Kidney epithelial cell (primary cell): ENCODE measurements around the gene FILIP1L. TPM values are rescaled to one million over a fixed set of nuclear protein-coding genes. Genes with fewer than 3 reads are reported as not detected.

Experiments
- DNase-seq: peaks from one replicate; pipeline ENCODE4 v3.0.0-alpha.2; 2010; ENCODE audit warnings: low read depth
- H3K27me3 ChIP-seq: 2 replicates; pipeline ENCODE4 v1.6.0; 2011; ENCODE audit warnings: low read length; ENCODE audit not compliant: control insufficient read depth, insufficient read depth
- H3K36me3 ChIP-seq: 2 replicates; pipeline ENCODE4 v1.5.1; 2011; ENCODE audit warnings: low read length; ENCODE audit not compliant: control insufficient read depth, insufficient read depth
- H3K4me3 ChIP-seq: 2 replicates; pipeline ENCODE4 v1.5.1; 2011; ENCODE audit warnings: low read depth, mild to moderate bottlenecking, control low read depth, low read length
- CTCF ChIP-seq: IDR thresholded peaks from 2 replicates; pipeline ENCODE4 v1.5.1; 2011; ENCODE audit warnings: mild to moderate bottlenecking, moderate library complexity, low read length, control low read depth, inconsistent platforms; ENCODE audit not compliant: insufficient read depth, poor library complexity, severe bottlenecking
- total RNA-seq: library from RNA; depleted of rRNA; stranded (reverse); fragments of >200 nt; gene quantifications from 2 replicates; pipeline ENCODE4 v1.2.3, GENCODE V29; 2015

FILIP1L gene
- total RNA-seq, 1 donor from 2014 or later, result 15.6 TPM

- Histone ChIP-seq H3K27me3 (no peaks in the 10 kb centered on the region), H3K36me3 (no peaks in the 10 kb centered on the region), H3K4me3 (no peak overlapping the region)
- TF ChIP-seq CTCF, result no peak
- no peak for DNase-seq
Measured at GRCh38 chr3:99928771-99929744, 185.2 kb downstream of the FILIP1L start.

GRCh38 chr3:99927671-99928457 is 186.4 kb downstream of the FILIP1L start:
- no peak overlapping the region for H3K4me3 ChIP-seq
- no peaks in the 10 kb centered on the region for H3K36me3 ChIP-seq
- no peak for TF ChIP-seq CTCF
- H3K27me3 ChIP-seq, result no peaks in the 10 kb centered on the region
- DNase-seq, result no peak

- DNase-seq, result no peak
- TF ChIP-seq CTCF, result no peak
- no peaks in the 10 kb centered on the region for H3K36me3 ChIP-seq
- H3K4me3 ChIP-seq, result no peak overlapping the region
- no peaks in the 10 kb centered on the region for H3K27me3 ChIP-seq
Measured at GRCh38 chr3:99925584-99926230, 188.6 kb downstream of the FILIP1L start.

- H3K27me3 ChIP-seq, result no peaks in the 10 kb centered on the region
- no peak overlapping the region for H3K4me3 ChIP-seq
- DNase-seq, result no peak
- H3K36me3 ChIP-seq, result no peaks in the 10 kb centered on the region
- no peak for TF ChIP-seq CTCF
Measured at GRCh38 chr3:99923873-99924272, 190.4 kb downstream of the FILIP1L start.

GRCh38 chr3:99921986-99922385 is 192.3 kb downstream of the FILIP1L start:
- no peak overlapping the region for H3K4me3 ChIP-seq
- no peaks in the 10 kb centered on the region for H3K27me3 ChIP-seq
- TF ChIP-seq CTCF, result no peak
- no peaks in the 10 kb centered on the region for H3K36me3 ChIP-seq
- no peak for DNase-seq
